Activated CD4-positive, alpha-beta T cell treated with anti-CD3 and anti-CD28 coated beads, Interleukin-2, Interleukin-4, amounts not matched to agents 100 ng/mL and 50 ng/mL, durations not matched to agents 16 hours and 8 hours (primary cell): Measurements from ENCODE around the gene PPP2R3A.
"Not testable (repeated sequence)": the region's sequence is repeated elsewhere in the genome, so short reads cannot be mapped to it uniquely, and the experiment has no call there.

Source experiments
- DNase-seq: peaks from one replicate; pipeline ENCODE4 v3.0.0-alpha.2; 2020; ENCODE audit warnings: low spot score

The PPP2R3A gene, protein sequence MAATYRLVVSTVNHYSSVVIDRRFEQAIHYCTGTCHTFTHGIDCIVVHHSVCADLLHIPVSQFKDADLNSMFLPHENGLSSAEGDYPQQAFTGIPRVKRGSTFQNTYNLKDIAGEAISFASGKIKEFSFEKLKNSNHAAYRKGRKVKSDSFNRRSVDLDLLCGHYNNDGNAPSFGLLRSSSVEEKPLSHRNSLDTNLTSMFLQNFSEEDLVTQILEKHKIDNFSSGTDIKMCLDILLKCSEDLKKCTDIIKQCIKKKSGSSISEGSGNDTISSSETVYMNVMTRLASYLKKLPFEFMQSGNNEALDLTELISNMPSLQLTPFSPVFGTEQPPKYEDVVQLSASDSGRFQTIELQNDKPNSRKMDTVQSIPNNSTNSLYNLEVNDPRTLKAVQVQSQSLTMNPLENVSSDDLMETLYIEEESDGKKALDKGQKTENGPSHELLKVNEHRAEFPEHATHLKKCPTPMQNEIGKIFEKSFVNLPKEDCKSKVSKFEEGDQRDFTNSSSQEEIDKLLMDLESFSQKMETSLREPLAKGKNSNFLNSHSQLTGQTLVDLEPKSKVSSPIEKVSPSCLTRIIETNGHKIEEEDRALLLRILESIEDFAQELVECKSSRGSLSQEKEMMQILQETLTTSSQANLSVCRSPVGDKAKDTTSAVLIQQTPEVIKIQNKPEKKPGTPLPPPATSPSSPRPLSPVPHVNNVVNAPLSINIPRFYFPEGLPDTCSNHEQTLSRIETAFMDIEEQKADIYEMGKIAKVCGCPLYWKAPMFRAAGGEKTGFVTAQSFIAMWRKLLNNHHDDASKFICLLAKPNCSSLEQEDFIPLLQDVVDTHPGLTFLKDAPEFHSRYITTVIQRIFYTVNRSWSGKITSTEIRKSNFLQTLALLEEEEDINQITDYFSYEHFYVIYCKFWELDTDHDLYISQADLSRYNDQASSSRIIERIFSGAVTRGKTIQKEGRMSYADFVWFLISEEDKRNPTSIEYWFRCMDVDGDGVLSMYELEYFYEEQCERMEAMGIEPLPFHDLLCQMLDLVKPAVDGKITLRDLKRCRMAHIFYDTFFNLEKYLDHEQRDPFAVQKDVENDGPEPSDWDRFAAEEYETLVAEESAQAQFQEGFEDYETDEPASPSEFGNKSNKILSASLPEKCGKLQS (N-terminal part only)

GRCh38 chr3:135965506-135966270 lies at the start of gene PPP2R3A:
PPP2R3A (plus strand) TSS chr3:135965728; CDS start chr3:136001499, 35,771 bp downstream.
- DNase-seq = peak; percentile 64

DNA sequence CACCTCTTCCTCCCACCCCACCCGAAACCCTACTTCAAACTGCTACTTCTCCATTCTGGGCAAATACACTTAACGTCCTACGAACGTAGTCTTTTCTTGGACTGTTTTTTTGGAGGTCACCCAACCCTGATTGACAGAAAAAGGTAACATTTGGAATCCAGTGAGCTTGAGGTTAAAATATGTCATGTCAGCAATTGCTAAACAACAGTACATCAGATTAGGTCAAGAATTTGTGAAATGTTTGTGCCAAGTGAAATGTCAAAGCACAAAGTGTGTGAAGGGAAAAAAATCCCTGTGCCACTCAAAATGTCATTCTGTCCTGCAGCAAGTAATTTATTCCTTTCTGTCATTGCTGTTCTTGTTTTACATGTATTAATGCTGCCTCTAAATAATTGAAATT lies 49.2 kb upstream of the PPP2R3A start:
- no peak for DNase-seq

GRCh38 chr3:135917076-135917475 lies 48.5 kb upstream of the PPP2R3A start:
- no peak for DNase-seq

DNA sequence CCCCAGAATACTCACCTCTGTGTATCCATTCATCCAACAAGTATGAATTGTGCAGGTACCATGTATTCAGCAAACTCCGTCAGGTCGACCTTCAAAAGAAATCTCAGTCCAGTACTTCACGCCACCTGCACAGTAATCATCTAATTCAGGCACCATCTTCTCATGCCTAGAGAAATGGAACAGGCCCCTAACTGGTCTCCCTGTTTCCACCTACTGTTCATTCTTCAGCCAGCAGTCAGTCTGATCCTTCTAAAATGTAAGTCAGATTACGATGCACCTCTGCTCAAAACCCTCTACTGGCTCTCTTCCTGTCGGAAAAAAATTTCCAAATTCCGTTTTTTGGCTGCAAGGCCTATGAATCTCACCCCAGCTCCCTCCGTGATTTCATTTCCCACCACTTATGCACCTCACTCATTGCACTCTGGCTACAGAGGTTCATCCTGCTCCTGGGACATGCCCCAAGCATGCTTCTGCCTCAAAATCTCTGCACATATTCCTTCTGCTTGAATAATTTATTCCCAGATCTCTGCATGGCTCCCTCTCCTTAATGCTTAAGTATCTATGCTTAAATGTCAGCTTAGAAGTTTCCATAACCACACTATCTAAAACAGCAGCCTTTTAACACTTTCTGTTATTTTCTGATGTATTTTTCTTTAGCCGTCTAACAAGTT lies 47.5 kb upstream of the PPP2R3A start:
- DNase-seq = no peak

GRCh38 chr3:135918600-135918999 lies 46.9 kb upstream of the PPP2R3A start:
- no peak for DNase-seq

DNA sequence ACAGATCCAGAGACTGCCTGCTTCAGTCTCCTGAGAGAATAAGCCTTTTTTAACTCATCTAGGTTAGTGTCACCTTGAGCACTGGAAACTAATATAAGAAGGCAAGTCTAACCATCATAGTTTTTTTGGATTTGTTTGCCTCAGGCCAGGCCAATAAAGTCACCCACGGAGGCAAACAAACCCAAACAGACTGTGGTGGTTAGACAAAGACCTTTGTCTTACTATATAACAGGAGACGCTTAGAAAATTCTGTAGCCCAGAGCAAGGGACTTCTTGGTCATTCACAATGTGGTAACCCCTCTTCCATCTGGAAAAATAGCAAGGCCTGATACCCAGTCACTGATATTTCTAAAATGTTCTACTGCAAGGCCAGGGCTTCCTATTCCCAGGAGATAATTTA lies 45.3 kb upstream of the PPP2R3A start:
- no peak for DNase-seq

DNA sequence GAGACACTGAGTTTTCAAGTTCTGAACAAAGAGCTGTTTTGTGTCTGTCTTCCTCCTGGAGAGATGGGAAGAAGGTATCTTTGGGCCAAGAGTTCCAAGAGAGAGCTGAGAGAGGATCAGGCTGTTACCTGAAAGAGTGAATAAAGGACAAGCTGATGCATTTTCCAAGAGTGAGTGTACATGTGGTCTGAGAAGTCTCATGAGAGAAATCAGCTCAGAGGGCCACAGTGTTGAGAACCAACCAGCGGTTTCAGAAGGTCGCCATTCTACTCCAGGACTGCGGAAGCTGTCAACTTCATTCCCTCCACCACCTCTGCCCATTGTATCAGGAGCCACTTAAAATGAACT lies 42.7 kb upstream of the PPP2R3A start:
- DNase-seq = no peak

- no peak for DNase-seq
These were observed 41.0 kb upstream of the PPP2R3A start for GRCh38 chr3:135924506-135924905.

GRCh38 chr3:135926664-135927063 lies 38.9 kb upstream of the PPP2R3A start:
- no peak for DNase-seq

GRCh38 chr3:135927155-135927554 lies 38.4 kb upstream of the PPP2R3A start:
- no peak for DNase-seq

- DNase-seq = no peak
These were observed 35.9 kb upstream of the PPP2R3A start for GRCh38 chr3:135929670-135930069.

GRCh38 chr3:135930255-135930654 lies 35.3 kb upstream of the PPP2R3A start:
- no peak for DNase-seq

DNA sequence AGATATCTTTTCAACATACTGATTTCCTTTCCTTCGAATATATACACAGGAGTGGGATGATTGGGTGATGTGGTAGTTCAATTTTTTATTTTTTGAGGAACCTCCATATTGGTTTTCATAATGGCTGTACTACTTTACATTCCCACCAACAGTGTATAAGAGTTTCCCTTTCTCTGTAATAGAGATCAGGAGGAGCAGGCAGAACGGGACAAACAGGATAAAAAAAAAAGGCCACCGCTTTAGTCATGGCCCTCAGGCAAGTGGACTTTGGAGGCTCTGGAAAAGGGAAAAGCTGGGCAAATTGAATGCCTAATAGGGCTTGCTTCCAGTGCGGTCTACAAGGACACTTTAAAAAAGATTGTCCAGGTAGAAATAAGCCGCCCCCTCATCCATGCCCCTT lies 30.4 kb upstream of the PPP2R3A start:
- DNase-seq = not testable (repeated sequence)

- not testable (repeated sequence) for DNase-seq
These were observed 27.8 kb upstream of the PPP2R3A start for GRCh38 chr3:135937766-135938165.

DNA sequence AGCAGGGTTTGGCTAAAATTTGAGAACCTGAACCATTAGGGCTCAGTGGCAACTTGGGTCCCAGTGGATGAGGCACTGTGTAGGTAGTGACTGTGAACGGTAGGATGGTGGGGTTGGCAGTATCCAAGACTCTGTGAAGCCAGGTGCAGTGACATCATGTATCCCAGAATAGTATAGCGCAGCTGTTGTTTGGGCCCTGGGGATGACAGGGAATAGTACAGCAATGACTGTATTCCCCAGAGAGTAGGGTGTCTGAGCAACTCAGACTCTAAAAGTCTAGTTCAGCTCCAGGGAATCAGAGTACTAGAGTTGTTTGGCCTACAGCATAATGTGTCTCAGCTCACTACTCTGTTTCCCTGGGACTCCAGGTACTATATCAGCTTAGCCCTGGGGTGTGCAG lies 20.7 kb upstream of the PPP2R3A start:
- DNase-seq = no peak

DNA sequence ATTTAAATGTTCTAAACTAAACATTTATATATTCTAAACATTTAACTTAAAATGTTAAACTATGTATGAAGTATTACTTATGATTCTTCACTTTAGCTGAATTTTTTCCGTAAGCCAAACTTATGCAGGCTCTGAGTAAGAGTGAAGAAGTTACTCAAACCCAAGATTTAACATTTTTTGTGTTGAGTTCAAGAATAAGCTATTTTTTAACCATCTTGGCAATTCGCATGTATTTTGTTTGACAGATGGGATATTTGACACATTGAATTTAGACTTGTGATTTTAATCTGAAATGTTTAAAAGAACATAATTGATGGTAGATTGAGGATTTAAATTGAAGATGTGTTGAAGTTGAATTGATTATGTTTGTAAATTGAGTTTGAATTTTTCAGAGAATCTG lies 14.6 kb upstream of the PPP2R3A start:
- DNase-seq = no peak

DNA sequence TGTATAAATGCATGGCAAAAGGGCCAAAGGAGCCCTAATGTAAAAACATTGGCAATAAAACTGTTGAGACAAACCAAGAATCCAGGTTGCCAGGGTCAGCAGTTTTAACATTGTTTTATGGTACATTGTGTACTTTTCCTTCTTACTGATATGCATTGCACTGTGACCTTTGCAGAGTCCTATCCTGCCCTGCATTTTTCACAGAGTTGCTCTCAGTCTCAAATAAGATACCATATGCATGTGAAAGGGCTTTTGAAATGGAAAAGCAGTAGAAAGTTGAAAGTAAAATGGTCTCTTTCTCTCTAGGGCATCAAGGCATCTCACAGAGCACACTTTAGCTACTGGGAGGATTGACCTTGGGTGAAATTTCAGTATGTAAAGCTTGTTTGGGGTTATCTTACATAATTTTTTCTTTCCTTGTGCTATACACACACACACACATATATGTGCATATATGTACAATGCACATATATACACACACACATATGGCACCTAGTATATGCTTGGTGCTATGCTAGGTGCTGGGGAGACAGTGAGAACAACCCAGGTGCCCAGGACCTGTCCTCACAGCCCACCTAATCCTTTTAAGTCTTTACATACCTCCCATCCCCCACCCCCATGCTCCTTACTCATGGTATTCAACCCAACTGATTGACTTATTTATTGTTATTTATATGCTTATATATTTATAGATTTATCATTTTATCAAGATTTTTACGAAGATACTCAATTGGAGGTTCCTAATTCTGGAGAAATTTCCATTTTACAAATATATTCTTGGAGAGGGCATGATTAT lies 1.2 kb upstream of the PPP2R3A start:
- no peak for DNase-seq

DNA sequence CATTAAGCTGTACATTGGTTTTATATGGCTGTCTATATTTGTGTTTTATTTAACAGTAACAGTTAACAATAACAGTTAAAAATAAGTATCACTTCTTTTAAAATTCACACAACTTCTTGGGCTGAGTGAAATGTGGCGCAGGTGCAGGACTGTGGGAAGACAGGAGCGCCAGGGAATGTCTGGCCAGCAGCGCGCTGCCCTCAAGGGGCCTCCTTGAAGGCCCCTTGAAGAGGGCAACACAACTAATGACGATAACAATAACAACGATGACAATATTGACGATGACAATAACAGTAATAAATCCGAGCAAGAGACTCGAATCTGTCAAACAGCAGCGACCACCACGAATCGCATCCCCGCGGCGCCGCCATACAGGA lies 411 bp upstream of the PPP2R3A start:
- DNase-seq = no peak

GRCh38 chr3:135966271-135966961 lies 888 bp downstream of the PPP2R3A start:
- no peak for DNase-seq

GRCh38 chr3:135966962-135967274 lies 1.4 kb downstream of the PPP2R3A start:
- no peak for DNase-seq
